ENCODE data around the gene MIS18BP1. TPM values are rescaled to one million over a fixed set of nuclear protein-coding genes. Genes with fewer than 3 reads are reported as not detected.

MIS18BP1 gene
- total and polyA plus RNA-seq, 4 donors, result 6.8 to 46.1 (median 13.6) TPM

GRCh38 chr14:45271858-45272537, 19.0 kb upstream of the MIS18BP1 start:
- Histone ChIP-seq H3K9ac (ENCODE audit: insufficient read depth in 1 of 2, low read length in 2 of 2) (no peak overlapping the region), H3K9me3 (ENCODE audit: control insufficient read depth in 4 of 4, insufficient read depth in 3 of 4, low read length in 3 of 4) (no peaks in the 10 kb centered on the region), H3K27ac (ENCODE audit: low read depth in 1 of 2, low read length in 1 of 2) (no peak overlapping the region), H3K4me1 (ENCODE audit: control insufficient read depth in 5 of 5, insufficient read depth in 5 of 5, low read length in 5 of 5) (no peaks in the 10 kb centered on the region), H3K27me3 (ENCODE audit: control insufficient read depth in 3 of 3, insufficient read depth in 3 of 3, low read length in 2 of 3) (no peaks in the 10 kb centered on the region), H3K4me3 (no peak overlapping the region), H3K36me3 (ENCODE audit: control insufficient read depth in 4 of 4, insufficient read depth in 4 of 4, low read length in 4 of 4) (no peaks in the 10 kb centered on the region)
- ATAC-seq (ENCODE audit: insufficient read depth, low FRiP score) (no peak), DNase-seq (no peak)
- WGBS, 2 donors, result 91 to 95% methylated on average over 6 of the region's 6 CpGs
- TF ChIP-seq CTCF (IDR thresholded peaks at IDR 0.05; ENCODE audit: control extremely low read depth, extremely low read depth), result no peak

GRCh38 chr14:45270031-45270430, 17.0 kb upstream of the MIS18BP1 start:
- Histone ChIP-seq H3K4me1 (ENCODE audit: control insufficient read depth in 5 of 5, insufficient read depth in 5 of 5, low read length in 5 of 5) (no peaks in the 10 kb centered on the region), H3K27ac (ENCODE audit: low read depth in 1 of 2, low read length in 1 of 2) (no peak overlapping the region), H3K27me3 (ENCODE audit: control insufficient read depth in 3 of 3, insufficient read depth in 3 of 3, low read length in 2 of 3) (no peaks in the 10 kb centered on the region), H3K4me3 (no peak overlapping the region), H3K36me3 (ENCODE audit: control insufficient read depth in 4 of 4, insufficient read depth in 4 of 4, low read length in 4 of 4) (no peaks in the 10 kb centered on the region), H3K9me3 (ENCODE audit: control insufficient read depth in 4 of 4, insufficient read depth in 3 of 4, low read length in 3 of 4) (no peaks in the 10 kb centered on the region), H3K9ac (ENCODE audit: insufficient read depth in 1 of 2, low read length in 2 of 2) (no peak overlapping the region)
- no peak for ATAC-seq (ENCODE audit: insufficient read depth, low FRiP score)
- 74% methylated on average over 1 of the region's 1 CpG for whole genome bisulfite sequencing, 2 donors
- TF ChIP-seq CTCF (IDR thresholded peaks at IDR 0.05; ENCODE audit: control extremely low read depth, extremely low read depth), result no peak
- DNase-seq, result no peak

- no peak for TF ChIP-seq CTCF (IDR thresholded peaks at IDR 0.05; ENCODE audit: control extremely low read depth, extremely low read depth)
- Histone ChIP-seq H3K27me3 (ENCODE audit: control insufficient read depth in 3 of 3, insufficient read depth in 3 of 3, low read length in 2 of 3) (no peaks in the 10 kb centered on the region), H3K9ac (ENCODE audit: insufficient read depth in 1 of 2, low read length in 2 of 2) (no peak overlapping the region), H3K4me1 (ENCODE audit: control insufficient read depth in 5 of 5, insufficient read depth in 5 of 5, low read length in 5 of 5) (no peaks in the 10 kb centered on the region), H3K27ac (ENCODE audit: low read depth in 1 of 2, low read length in 1 of 2) (peak overlapping the region in 1 of 2 donors; percentile 50), H3K36me3 (ENCODE audit: control insufficient read depth in 4 of 4, insufficient read depth in 4 of 4, low read length in 4 of 4) (no peaks in the 10 kb centered on the region), H3K9me3 (ENCODE audit: control insufficient read depth in 4 of 4, insufficient read depth in 3 of 4, low read length in 3 of 4) (peaks cover 0 to 2% (median 0%) of the 10 kb centered on the region in 4 donors), H3K4me3 (no peak overlapping the region)
- ATAC-seq (ENCODE audit: insufficient read depth, low FRiP score), result no peak
- DNase-seq, result no peak
Observed at GRCh38 chr14:45267071-45267470, 14.1 kb upstream of the MIS18BP1 start.

- no peak for ATAC-seq (ENCODE audit: insufficient read depth, low FRiP score)
- no peaks in the 10 kb centered on the region for H3K4me1 ChIP-seq (ENCODE audit: control insufficient read depth in 5 of 5, insufficient read depth in 5 of 5, low read length in 5 of 5)
- WGBS, 2 donors, result 80 to 90% methylated on average over 4 of the region's 4 CpGs
- no peak overlapping the region for H3K4me3 ChIP-seq
- no peak for DNase-seq
- H3K27ac ChIP-seq (ENCODE audit: low read depth in 1 of 2, low read length in 1 of 2), result no peak overlapping the region
- H3K36me3 ChIP-seq (ENCODE audit: control insufficient read depth in 4 of 4, insufficient read depth in 4 of 4, low read length in 4 of 4), result no peaks in the 10 kb centered on the region
- H3K9me3 ChIP-seq (ENCODE audit: control insufficient read depth in 4 of 4, insufficient read depth in 3 of 4, low read length in 3 of 4), result peaks cover 2 to 11% (median 4%) of the 10 kb centered on the region in 4 donors
- H3K27me3 ChIP-seq (ENCODE audit: control insufficient read depth in 3 of 3, insufficient read depth in 3 of 3, low read length in 2 of 3), result no peaks in the 10 kb centered on the region
- H3K9ac ChIP-seq (ENCODE audit: insufficient read depth in 1 of 2, low read length in 2 of 2), result no peak overlapping the region
- no peak for TF ChIP-seq CTCF (IDR thresholded peaks at IDR 0.05; ENCODE audit: control extremely low read depth, extremely low read depth)
Observed at GRCh38 chr14:45262637-45263036, 9.6 kb upstream of the MIS18BP1 start.
